CD4-positive, alpha-beta T cell treated with Interleukin-17A for 4 hours (primary cell): ENCODE results near the gene KLF17.

Experiments used
- DNase-seq: peaks from one replicate; pipeline ENCODE4 v3.0.0-alpha.2; 2020; ENCODE audit warnings: mixed read lengths

KLF17 gene

GRCh38 chr1:44118682-44119081, at the start of gene KLF17:
Gene KLF17, plus strand, starts transcription at chr1:44118821. Its CDS starts 87 bp downstream, at chr1:44118908.
- no peak for DNase-seq

- no peak for DNase-seq
These were observed 47.2 kb upstream of the KLF17 start for GRCh38 chr1:44071461-44071860.

GRCh38 chr1:44072204-44072603, 46.4 kb upstream of the KLF17 start:
- DNase-seq = no peak

- DNase-seq = no peak
These were observed 45.8 kb upstream of the KLF17 start for GRCh38 chr1:44072821-44073220.

GRCh38 chr1:44073528-44073927, 45.1 kb upstream of the KLF17 start:
- no peak for DNase-seq

- DNase-seq = no peak
These were observed 44.2 kb upstream of the KLF17 start for GRCh38 chr1:44074415-44074814.

GRCh38 chr1:44076066-44076465, 42.6 kb upstream of the KLF17 start:
- DNase-seq = no peak

GRCh38 chr1:44077421-44077820, 41.2 kb upstream of the KLF17 start:
- no peak for DNase-seq

GRCh38 chr1:44078104-44078503, 40.5 kb upstream of the KLF17 start:
- no peak for DNase-seq

- no peak for DNase-seq
These were observed 39.1 kb upstream of the KLF17 start for GRCh38 chr1:44079566-44079965.

GRCh38 chr1:44084998-44085675, 33.5 kb upstream of the KLF17 start:
- DNase-seq = no peak

GRCh38 chr1:44086692-44087474, 31.7 kb upstream of the KLF17 start:
- no peak for DNase-seq

GRCh38 chr1:44089371-44090048, 29.1 kb upstream of the KLF17 start:
- no peak for DNase-seq

GRCh38 chr1:44090429-44091252, 28.0 kb upstream of the KLF17 start:
- no peak for DNase-seq

GRCh38 chr1:44094047-44094446, 24.6 kb upstream of the KLF17 start:
- DNase-seq = no peak

- no peak for DNase-seq
These were observed 18.3 kb upstream of the KLF17 start for GRCh38 chr1:44100183-44100868.

GRCh38 chr1:44101328-44101727, 17.3 kb upstream of the KLF17 start:
- no peak for DNase-seq

GRCh38 chr1:44103270-44104131, 15.1 kb upstream of the KLF17 start:
- DNase-seq = no peak

- DNase-seq = no peak
These were observed 12.8 kb upstream of the KLF17 start for GRCh38 chr1:44105810-44106209.

- DNase-seq = no peak
These were observed 10.4 kb upstream of the KLF17 start for GRCh38 chr1:44108241-44108640.

GRCh38 chr1:44108971-44109370, 9.7 kb upstream of the KLF17 start:
- DNase-seq = no peak
